ENCODE measurements around the gene EIF2AK2. TPM values are rescaled to one million over a fixed set of nuclear protein-coding genes. Genes with fewer than 3 reads are reported as not detected.

Gene EIF2AK2
- total and polyA plus RNA-seq, 2 experiments from 2014 or later: 33.8 to 35.5 TPM

DNA sequence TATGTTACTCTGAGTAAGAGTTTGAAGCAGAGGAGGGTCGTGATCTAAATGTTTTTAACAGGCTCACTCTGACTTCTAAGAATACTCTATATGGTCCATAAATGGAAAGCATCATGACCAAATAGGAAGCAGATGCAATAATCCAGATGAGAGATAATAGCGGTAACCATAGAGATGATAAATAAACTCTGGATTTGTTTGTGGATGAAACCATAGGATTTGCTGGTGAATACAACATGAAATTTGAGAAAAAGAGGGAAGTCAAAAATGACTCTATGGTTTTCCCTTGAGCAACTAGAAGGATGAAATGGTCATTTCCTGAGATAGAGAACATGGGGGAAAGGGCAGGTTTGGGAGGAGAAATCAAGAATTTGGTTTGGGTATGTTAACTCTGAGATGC is 76.5 kb downstream of the EIF2AK2 start:
- Histone ChIP-seq H3K4me1 (ENCODE audit: insufficient read depth) (peaks cover 9% of the 10 kb centered on the region), H3K27me3 (ENCODE audit: insufficient read depth) (no peaks in the 10 kb centered on the region), H3K4me2 (no peak overlapping the region), H3K4me3 (no peak overlapping the region), H3K36me3 (ENCODE audit: insufficient read depth) (peaks cover 4% of the 10 kb centered on the region; the same call in 1 of the 2 replicates), H4K20me1 (replicated peaks; ENCODE audit: insufficient read depth) (no peaks in the 10 kb centered on the region), H3K79me2 (replicated peaks; ENCODE audit: insufficient read depth) (peaks cover 9% of the 10 kb centered on the region; the same call in 1 of the 2 replicates), H2AFZ (no peak overlapping the region), H3K27ac (ENCODE audit: low read depth) (no peak overlapping the region), H3F3A (replicated peaks; ENCODE audit: low read depth) (no peaks in the 10 kb centered on the region), H3K9me2 (ENCODE audit: insufficient read depth) (no peaks in the 10 kb centered on the region)
- ATAC-seq (no peak), DNase-seq (ENCODE audit: low spot score) (no peak)
- Mint-ChIP-seq H3K4me1 (no peaks in the 10 kb centered on the region; the same call in none of the 3 replicates), H3K4me3 (no peak overlapping the region), H3K27me3 (ENCODE audit: insufficient read depth, low read depth, poor library complexity) (no peaks in the 10 kb centered on the region), H3K27ac (no peak overlapping the region), H3K9me3 (no peaks in the 10 kb centered on the region), H3K36me3 (ENCODE audit: low read depth) (peaks cover 3% of the 10 kb centered on the region; the same call in 2 of the 3 replicates)
- TF ChIP-seq JUNB (IDR thresholded peaks at IDR 0.05; ENCODE audit: unreplicated experiment): no peak
- no peak for TF ChIP-seq NANOG (IDR thresholded peaks at IDR 0.05; ENCODE audit: borderline replicate concordance)
- TF ChIP-seq, protein P1, sequence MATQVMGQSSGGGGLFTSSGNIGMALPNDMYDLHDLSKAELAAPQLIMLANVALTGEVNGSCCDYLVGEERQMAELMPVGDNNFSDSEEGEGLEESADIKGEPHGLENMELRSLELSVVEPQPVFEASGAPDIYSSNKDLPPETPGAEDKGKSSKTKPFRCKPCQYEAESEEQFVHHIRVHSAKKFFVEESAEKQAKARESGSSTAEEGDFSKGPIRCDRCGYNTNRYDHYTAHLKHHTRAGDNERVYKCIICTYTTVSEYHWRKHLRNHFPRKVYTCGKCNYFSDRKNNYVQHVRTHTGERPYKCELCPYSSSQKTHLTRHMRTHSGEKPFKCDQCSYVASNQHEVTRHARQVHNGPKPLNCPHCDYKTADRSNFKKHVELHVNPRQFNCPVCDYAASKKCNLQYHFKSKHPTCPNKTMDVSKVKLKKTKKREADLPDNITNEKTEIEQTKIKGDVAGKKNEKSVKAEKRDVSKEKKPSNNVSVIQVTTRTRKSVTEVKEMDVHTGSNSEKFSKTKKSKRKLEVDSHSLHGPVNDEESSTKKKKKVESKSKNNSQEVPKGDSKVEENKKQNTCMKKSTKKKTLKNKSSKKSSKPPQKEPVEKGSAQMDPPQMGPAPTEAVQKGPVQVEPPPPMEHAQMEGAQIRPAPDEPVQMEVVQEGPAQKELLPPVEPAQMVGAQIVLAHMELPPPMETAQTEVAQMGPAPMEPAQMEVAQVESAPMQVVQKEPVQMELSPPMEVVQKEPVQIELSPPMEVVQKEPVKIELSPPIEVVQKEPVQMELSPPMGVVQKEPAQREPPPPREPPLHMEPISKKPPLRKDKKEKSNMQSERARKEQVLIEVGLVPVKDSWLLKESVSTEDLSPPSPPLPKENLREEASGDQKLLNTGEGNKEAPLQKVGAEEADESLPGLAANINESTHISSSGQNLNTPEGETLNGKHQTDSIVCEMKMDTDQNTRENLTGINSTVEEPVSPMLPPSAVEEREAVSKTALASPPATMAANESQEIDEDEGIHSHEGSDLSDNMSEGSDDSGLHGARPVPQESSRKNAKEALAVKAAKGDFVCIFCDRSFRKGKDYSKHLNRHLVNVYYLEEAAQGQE (IDR thresholded peaks at IDR 0.05; ENCODE audit: unreplicated experiment): no peak
- TF ChIP-seq STAT1 (IDR thresholded peaks at IDR 0.05; ENCODE audit: unreplicated experiment): no peak

DNA sequence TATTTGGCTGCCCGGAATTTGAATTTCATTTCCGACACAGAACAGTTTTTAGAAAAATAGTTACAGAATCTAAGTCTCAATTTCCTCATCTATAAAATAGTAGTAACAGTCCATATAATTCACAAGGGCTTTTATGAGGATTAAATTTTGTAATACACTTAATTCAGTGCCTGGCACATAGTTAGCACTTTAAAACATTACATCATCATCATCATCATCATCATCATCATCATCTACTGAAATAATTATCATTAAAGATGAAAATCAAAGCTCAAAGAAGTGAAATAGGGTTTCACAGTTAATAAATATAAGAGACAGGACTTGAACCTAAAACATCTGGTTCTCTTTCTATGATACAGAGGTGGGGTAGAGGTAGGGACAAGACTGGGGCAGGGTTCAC is 85.8 kb downstream of the EIF2AK2 start:
- Histone ChIP-seq H3K9me2 (ENCODE audit: insufficient read depth) (no peaks in the 10 kb centered on the region), H3K27ac (ENCODE audit: low read depth) (no peak overlapping the region), H3F3A (replicated peaks; ENCODE audit: low read depth) (no peaks in the 10 kb centered on the region), H3K27me3 (ENCODE audit: insufficient read depth) (no peaks in the 10 kb centered on the region), H3K79me2 (replicated peaks; ENCODE audit: insufficient read depth) (no peaks in the 10 kb centered on the region), H4K20me1 (replicated peaks; ENCODE audit: insufficient read depth) (no peaks in the 10 kb centered on the region), H3K4me2 (no peak overlapping the region), H3K4me3 (no peak overlapping the region), H3K36me3 (ENCODE audit: insufficient read depth) (peaks cover 6% of the 10 kb centered on the region; the same call in 1 of the 2 replicates), H2AFZ (no peak overlapping the region), H3K4me1 (ENCODE audit: insufficient read depth) (no peaks in the 10 kb centered on the region)
- H3K4me1 Mint-ChIP-seq: no peaks in the 10 kb centered on the region
- H3K27me3 Mint-ChIP-seq (ENCODE audit: insufficient read depth, low read depth, poor library complexity): no peaks in the 10 kb centered on the region
- ATAC-seq: no peak
- DNase-seq (ENCODE audit: low spot score): no peak
- H3K27ac Mint-ChIP-seq: no peak overlapping the region
- peaks cover 18% of the 10 kb centered on the region for H3K36me3 Mint-ChIP-seq (ENCODE audit: low read depth)
- no peak overlapping the region for H3K4me3 Mint-ChIP-seq
- TF ChIP-seq EZH2phosphoT487 (IDR thresholded peaks at IDR 0.05; ENCODE audit: unreplicated experiment): no peak
- TF ChIP-seq, protein P2, sequence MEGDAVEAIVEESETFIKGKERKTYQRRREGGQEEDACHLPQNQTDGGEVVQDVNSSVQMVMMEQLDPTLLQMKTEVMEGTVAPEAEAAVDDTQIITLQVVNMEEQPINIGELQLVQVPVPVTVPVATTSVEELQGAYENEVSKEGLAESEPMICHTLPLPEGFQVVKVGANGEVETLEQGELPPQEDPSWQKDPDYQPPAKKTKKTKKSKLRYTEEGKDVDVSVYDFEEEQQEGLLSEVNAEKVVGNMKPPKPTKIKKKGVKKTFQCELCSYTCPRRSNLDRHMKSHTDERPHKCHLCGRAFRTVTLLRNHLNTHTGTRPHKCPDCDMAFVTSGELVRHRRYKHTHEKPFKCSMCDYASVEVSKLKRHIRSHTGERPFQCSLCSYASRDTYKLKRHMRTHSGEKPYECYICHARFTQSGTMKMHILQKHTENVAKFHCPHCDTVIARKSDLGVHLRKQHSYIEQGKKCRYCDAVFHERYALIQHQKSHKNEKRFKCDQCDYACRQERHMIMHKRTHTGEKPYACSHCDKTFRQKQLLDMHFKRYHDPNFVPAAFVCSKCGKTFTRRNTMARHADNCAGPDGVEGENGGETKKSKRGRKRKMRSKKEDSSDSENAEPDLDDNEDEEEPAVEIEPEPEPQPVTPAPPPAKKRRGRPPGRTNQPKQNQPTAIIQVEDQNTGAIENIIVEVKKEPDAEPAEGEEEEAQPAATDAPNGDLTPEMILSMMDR (conservative IDR thresholded peaks at IDR 0.05; ENCODE audit: low read depth in 2 of 2): no peak
- TF ChIP-seq EZH2 (IDR thresholded peaks at IDR 0.05; ENCODE audit: low read depth, unreplicated experiment): no peak
- TF ChIP-seq STAT1 (IDR thresholded peaks at IDR 0.05; ENCODE audit: unreplicated experiment): no peak
- TF ChIP-seq POLR2AphosphoS5 (IDR thresholded peaks at IDR 0.05; ENCODE audit: low read depth): no peak
- no peak for TF ChIP-seq JUNB (IDR thresholded peaks at IDR 0.05; ENCODE audit: unreplicated experiment)
- TF ChIP-seq ZNF331 (CRISPR knock-in tag; IDR thresholded peaks at IDR 0.05; ENCODE audit: low read depth): no peak
- no peak for TF ChIP-seq ZNF114 (CRISPR knock-in tag; IDR thresholded peaks at IDR 0.05)
- TF ChIP-seq, protein P3, sequence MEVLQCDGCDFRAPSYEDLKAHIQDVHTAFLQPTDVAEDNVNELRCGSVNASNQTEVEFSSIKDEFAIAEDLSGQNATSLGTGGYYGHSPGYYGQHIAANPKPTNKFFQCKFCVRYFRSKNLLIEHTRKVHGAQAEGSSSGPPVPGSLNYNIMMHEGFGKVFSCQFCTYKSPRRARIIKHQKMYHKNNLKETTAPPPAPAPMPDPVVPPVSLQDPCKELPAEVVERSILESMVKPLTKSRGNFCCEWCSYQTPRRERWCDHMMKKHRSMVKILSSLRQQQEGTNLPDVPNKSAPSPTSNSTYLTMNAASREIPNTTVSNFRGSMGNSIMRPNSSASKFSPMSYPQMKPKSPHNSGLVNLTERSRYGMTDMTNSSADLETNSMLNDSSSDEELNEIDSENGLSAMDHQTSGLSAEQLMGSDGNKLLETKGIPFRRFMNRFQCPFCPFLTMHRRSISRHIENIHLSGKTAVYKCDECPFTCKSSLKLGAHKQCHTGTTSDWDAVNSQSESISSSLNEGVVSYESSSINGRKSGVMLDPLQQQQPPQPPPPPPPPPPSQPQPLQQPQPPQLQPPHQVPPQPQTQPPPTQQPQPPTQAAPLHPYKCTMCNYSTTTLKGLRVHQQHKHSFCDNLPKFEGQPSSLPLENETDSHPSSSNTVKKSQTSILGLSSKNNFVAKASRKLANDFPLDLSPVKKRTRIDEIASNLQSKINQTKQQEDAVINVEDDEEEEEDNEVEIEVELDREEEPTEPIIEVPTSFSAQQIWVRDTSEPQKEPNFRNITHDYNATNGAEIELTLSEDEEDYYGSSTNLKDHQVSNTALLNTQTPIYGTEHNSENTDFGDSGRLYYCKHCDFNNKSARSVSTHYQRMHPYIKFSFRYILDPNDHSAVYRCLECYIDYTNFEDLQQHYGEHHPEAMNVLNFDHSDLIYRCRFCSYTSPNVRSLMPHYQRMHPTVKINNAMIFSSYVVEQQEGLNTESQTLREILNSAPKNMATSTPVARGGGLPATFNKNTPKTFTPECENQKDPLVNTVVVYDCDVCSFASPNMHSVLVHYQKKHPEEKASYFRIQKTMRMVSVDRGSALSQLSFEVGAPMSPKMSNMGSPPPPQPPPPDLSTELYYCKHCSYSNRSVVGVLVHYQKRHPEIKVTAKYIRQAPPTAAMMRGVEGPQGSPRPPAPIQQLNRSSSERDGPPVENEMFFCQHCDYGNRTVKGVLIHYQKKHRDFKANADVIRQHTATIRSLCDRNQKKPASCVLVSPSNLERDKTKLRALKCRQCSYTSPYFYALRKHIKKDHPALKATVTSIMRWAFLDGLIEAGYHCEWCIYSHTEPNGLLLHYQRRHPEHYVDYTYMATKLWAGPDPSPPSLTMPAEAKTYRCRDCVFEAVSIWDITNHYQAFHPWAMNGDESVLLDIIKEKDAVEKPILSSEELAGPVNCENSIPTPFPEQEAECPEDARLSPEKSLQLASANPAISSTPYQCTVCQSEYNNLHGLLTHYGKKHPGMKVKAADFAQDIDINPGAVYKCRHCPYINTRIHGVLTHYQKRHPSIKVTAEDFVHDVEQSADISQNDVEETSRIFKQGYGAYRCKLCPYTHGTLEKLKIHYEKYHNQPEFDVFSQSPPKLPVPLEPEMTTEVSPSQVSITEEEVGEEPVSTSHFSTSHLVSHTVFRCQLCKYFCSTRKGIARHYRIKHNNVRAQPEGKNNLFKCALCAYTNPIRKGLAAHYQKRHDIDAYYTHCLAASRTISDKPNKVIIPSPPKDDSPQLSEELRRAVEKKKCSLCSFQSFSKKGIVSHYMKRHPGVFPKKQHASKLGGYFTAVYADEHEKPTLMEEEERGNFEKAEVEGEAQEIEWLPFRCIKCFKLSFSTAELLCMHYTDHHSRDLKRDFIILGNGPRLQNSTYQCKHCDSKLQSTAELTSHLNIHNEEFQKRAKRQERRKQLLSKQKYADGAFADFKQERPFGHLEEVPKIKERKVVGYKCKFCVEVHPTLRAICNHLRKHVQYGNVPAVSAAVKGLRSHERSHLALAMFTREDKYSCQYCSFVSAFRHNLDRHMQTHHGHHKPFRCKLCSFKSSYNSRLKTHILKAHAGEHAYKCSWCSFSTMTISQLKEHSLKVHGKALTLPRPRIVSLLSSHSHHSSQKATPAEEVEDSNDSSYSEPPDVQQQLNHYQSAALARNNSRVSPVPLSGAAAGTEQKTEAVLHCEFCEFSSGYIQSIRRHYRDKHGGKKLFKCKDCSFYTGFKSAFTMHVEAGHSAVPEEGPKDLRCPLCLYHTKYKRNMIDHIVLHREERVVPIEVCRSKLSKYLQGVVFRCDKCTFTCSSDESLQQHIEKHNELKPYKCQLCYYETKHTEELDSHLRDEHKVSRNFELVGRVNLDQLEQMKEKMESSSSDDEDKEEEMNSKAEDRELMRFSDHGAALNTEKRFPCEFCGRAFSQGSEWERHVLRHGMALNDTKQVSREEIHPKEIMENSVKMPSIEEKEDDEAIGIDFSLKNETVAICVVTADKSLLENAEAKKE (CRISPR knock-in tag; IDR thresholded peaks at IDR 0.05): no peak
- TF ChIP-seq NANOG (IDR thresholded peaks at IDR 0.05; ENCODE audit: borderline replicate concordance): no peak
- H3K9me3 Mint-ChIP-seq: no peaks in the 10 kb centered on the region
